Neural progenitor cell (in vitro differentiated cells): Measurements from ENCODE around the gene MYRIP. TPM values are rescaled to one million over a fixed set of nuclear protein-coding genes. Genes with fewer than 3 reads are reported as not detected.

Experiments used
- DNase-seq: peaks from one replicate; pipeline ENCODE4 v3.0.0-alpha.2; 2016; ENCODE audit warnings: low spot score
- H2AFZ ChIP-seq: fragments of 200-600 bp; sonication (generic); replicated peaks from 2 replicates; pipeline ENCODE4 v1.6.1; 2016; ENCODE audit warnings: antibody characterized with exemption
- H3F3A ChIP-seq: fragments of 200-600 bp; sonication (generic); 2 replicates; pipeline ENCODE4 v1.6.1; 2016; ENCODE audit warnings: antibody characterized with exemption, low read depth
- H3K27ac ChIP-seq: fragments of 200-600 bp; sonication (generic); 2 replicates; pipeline ENCODE4 v1.5.1; 2016; ENCODE audit warnings: mild to moderate bottlenecking
- H3K27me3 ChIP-seq: fragments of 200-600 bp; sonication (generic); 2 replicates; pipeline ENCODE4 v1.6.1; 2016; ENCODE audit warnings: mild to moderate bottlenecking, moderate library complexity
- H3K36me3 ChIP-seq: fragments of 200-600 bp; sonication (generic); 2 replicates; pipeline ENCODE4 v1.5.1; 2016
- H3K4me1 ChIP-seq: fragments of 200-600 bp; sonication (generic); 2 replicates; pipeline ENCODE4 v1.6.1; 2016; ENCODE audit warnings: mixed run types
- H3K4me2 ChIP-seq: fragments of 200-600 bp; sonication (generic); 2 replicates; pipeline ENCODE4 v1.6.1; 2016
- H3K4me3 ChIP-seq: fragments of 200-600 bp; sonication (generic); 2 replicates; pipeline ENCODE4 v1.5.1; 2016
- H3K79me2 ChIP-seq: fragments of 200-600 bp; sonication (generic); 2 replicates; pipeline ENCODE4 v1.6.1; 2016; ENCODE audit warnings: low read depth
- H3K9ac ChIP-seq: fragments of 200-600 bp; sonication (generic); 2 replicates; pipeline ENCODE4 v1.6.1; 2016
- H3K9me3 ChIP-seq: fragments of 200-600 bp; sonication (generic); 2 replicates; pipeline ENCODE4 v1.5.1; 2016; ENCODE audit warnings: low read depth
- H4K20me1 ChIP-seq: fragments of 200-600 bp; sonication (generic); 2 replicates; pipeline ENCODE4 v1.6.1; 2016; ENCODE audit warnings: low read depth
- H3K27ac Mint-ChIP-seq: 3 replicates; pipeline ENCODE4 v1.8.0; 2021; ENCODE audit warnings: mixed read lengths
- H3K27me3 Mint-ChIP-seq: 2 replicates; pipeline ENCODE4 v1.8.0; 2022; ENCODE audit warnings: low read depth, mild to moderate bottlenecking, inconsistent platforms, moderate library complexity, mixed read lengths; ENCODE audit not compliant: insufficient read depth
- H3K36me3 Mint-ChIP-seq: 3 replicates; pipeline ENCODE4 v1.8.0; 2021; ENCODE audit warnings: mixed read lengths
- H3K4me1 Mint-ChIP-seq: 3 replicates; pipeline ENCODE4 v1.8.0; 2021; ENCODE audit warnings: mixed read lengths
- H3K4me3 Mint-ChIP-seq: 3 replicates; pipeline ENCODE4 v1.8.0; 2021; ENCODE audit warnings: mild to moderate bottlenecking, moderate library complexity, mixed read lengths
- H3K9me3 Mint-ChIP-seq: 3 replicates; pipeline ENCODE4 v1.8.0; 2020; ENCODE audit warnings: mixed read lengths
- EZH2 ChIP-seq: fragments of 200-600 bp; sonication (generic); IDR thresholded peaks from 2 replicates; pipeline ENCODE4 v1.6.1; 2017; ENCODE audit warnings: antibody characterized with exemption, mild to moderate bottlenecking, moderate library complexity
- EZH2phosphoT487 ChIP-seq: fragments of 200-600 bp; sonication (generic); IDR thresholded peaks from 2 replicates; pipeline ENCODE4 v1.6.1; 2017; ENCODE audit warnings: antibody characterized with exemption
- total RNA-seq: library from RNA; depleted of rRNA; stranded (reverse); fragments of >200 nt; gene quantifications from 2 replicates; pipeline ENCODE4 v1.2.3, GENCODE V29; 2015; ENCODE audit warnings: low replicate concordance
- TF ChIP-seq, protein P1 (sequence below): fragments of 200-600 bp; sonication (generic); IDR thresholded peaks from 2 replicates; pipeline ENCODE4 v1.5.1; 2017; ENCODE audit warnings: antibody characterized with exemption, mild to moderate bottlenecking

The MYRIP gene
- total RNA-seq, 1 donor from 2014 or later: 0.62 TPM

DNA sequence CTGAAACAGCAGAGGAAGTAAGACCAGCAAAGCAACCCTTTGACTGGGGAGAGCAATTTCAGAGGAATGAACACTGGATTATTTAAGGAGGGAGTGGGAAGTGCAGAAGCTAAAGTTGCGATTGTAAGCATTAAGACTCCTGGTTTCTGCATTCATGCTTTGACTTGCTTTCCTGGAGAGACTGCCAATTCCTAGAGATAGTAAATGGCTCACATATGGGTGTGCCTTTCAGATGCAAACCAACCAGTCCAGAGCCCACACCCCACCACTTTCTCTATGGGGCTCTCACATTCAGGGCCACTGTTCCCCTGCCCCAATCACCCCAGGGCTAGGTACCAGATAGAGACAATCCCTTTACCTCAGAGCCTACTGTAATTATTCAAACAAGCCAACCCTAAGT, 299.2 kb downstream of the MYRIP start:
- no peaks in the 10 kb centered on the region for H3K9me3 Mint-ChIP-seq

DNA sequence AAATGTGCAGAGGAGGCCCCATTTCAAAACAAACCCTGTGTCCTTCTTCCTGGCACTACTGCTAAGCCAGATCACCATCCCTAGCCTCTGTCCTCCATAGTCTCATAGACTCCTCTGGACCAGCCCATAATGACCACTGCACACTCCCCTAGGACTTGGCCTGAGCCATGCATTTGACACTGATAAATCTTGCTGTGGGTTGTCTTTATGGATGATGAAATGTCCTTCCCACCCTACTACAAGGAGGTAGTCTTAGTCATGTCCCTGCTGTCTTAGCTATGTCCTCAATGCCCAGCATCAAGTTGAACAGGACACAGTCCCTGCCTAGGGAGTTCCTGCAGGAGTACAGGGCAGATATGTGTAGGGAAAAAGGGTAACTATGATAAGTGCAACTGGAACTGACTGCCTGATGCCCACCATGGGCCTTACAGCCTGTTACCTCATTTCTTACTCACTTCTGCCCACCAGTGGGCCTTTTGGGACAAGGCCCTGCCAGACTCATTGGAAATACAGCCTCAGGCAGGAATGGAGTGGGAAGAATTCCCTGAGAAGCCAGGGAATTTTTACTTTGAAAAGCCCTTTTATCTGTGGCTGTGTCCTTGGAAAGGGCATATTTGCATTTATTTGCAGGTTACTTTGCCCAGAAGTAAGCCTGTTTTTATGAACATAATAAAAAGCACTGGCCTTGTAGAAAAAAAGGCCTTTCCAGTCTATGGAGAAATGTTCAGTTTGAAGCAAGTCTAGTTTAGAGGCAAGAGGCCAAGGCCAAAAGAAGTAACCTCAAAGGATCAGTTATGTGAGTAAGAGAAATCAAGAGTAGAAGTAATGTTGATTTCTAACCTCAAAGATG, 300.5 kb downstream of the MYRIP start:
- Histone ChIP-seq H3K4me2 (no peak overlapping the region), H3K79me2 (no peaks in the 10 kb centered on the region), H3K9ac (no peak overlapping the region), H3K9me3 (no peaks in the 10 kb centered on the region), H4K20me1 (no peaks in the 10 kb centered on the region), H3K27ac (no peak overlapping the region), H2AFZ (peak overlapping the region; percentile 19), H3F3A (no peaks in the 10 kb centered on the region), H3K4me1 (peaks cover 6% of the 10 kb centered on the region), H3K27me3 (no peaks in the 10 kb centered on the region), H3K36me3 (no peaks in the 10 kb centered on the region), H3K4me3 (no peak overlapping the region)
- H3K36me3 Mint-ChIP-seq: no peaks in the 10 kb centered on the region
- TF ChIP-seq EZH2: no peak
- TF ChIP-seq EZH2phosphoT487: no peak
- TF ChIP-seq, protein P1, sequence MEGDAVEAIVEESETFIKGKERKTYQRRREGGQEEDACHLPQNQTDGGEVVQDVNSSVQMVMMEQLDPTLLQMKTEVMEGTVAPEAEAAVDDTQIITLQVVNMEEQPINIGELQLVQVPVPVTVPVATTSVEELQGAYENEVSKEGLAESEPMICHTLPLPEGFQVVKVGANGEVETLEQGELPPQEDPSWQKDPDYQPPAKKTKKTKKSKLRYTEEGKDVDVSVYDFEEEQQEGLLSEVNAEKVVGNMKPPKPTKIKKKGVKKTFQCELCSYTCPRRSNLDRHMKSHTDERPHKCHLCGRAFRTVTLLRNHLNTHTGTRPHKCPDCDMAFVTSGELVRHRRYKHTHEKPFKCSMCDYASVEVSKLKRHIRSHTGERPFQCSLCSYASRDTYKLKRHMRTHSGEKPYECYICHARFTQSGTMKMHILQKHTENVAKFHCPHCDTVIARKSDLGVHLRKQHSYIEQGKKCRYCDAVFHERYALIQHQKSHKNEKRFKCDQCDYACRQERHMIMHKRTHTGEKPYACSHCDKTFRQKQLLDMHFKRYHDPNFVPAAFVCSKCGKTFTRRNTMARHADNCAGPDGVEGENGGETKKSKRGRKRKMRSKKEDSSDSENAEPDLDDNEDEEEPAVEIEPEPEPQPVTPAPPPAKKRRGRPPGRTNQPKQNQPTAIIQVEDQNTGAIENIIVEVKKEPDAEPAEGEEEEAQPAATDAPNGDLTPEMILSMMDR: peak; percentile 62
- H3K4me3 Mint-ChIP-seq: no peak overlapping the region
- H3K27me3 Mint-ChIP-seq: peaks cover 4% of the 10 kb centered on the region
- peak; percentile 54 for DNase-seq
- H3K4me1 Mint-ChIP-seq: peaks cover 7% of the 10 kb centered on the region
- no peak overlapping the region for H3K27ac Mint-ChIP-seq
- H3K9me3 Mint-ChIP-seq: no peaks in the 10 kb centered on the region

More for the DNA sequence above, 299.2 kb downstream of the MYRIP start:
- Histone ChIP-seq H2AFZ (no peak overlapping the region), H3K27ac (no peak overlapping the region), H3F3A (no peaks in the 10 kb centered on the region), H3K4me2 (no peak overlapping the region), H3K9ac (no peak overlapping the region), H3K27me3 (no peaks in the 10 kb centered on the region), H3K9me3 (no peaks in the 10 kb centered on the region), H4K20me1 (no peaks in the 10 kb centered on the region), H3K79me2 (no peaks in the 10 kb centered on the region), H3K36me3 (no peaks in the 10 kb centered on the region), H3K4me1 (peaks cover 6% of the 10 kb centered on the region), H3K4me3 (no peak overlapping the region)
- no peaks in the 10 kb centered on the region for H3K36me3 Mint-ChIP-seq
- H3K27me3 Mint-ChIP-seq: peaks cover 4% of the 10 kb centered on the region
- H3K27ac Mint-ChIP-seq: no peak overlapping the region
- TF ChIP-seq EZH2: no peak
- TF ChIP-seq, protein P1: no peak
- TF ChIP-seq EZH2phosphoT487: no peak
- peaks cover 7% of the 10 kb centered on the region for H3K4me1 Mint-ChIP-seq
- no peak for DNase-seq
- no peak overlapping the region for H3K4me3 Mint-ChIP-seq

DNA sequence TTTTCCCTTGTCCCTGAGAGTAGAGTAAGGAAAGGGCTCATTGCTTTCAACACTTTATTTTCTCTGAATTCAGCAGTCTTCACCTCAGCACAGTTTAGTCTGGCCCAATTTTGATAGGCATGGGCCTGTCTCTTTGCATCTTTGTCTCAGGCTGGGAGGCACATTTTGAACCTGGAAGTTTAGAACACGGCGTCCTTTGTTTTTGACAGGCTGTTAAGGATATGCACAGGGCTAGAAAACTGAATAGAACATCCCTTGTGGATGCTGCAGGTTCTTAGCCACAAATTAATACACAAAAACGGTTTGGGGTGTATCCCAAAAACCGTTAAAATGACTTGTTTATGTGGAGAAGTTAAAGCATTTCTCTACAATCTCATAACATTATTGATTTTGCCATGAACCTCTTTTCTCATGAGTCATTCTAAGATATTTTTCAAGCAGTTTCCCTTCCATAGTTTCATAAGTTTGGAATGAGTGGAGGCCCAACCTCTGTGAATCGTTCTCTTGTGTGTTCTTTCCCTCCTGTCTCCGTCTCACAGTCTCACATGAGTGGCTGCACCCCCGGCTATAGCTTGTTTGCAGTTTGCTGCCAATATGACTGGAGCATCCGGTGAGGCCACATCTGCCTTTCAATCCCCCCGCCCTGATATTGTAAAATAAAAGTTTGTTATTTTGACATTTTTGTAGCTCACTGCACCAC, 307.2 kb downstream of the MYRIP start:
- DNase-seq: no peak
- Mint-ChIP-seq H3K27ac (no peak overlapping the region), H3K4me1 (peaks cover 14% of the 10 kb centered on the region), H3K9me3 (no peaks in the 10 kb centered on the region), H3K36me3 (no peaks in the 10 kb centered on the region), H3K27me3 (peaks cover 5% of the 10 kb centered on the region), H3K4me3 (no peak overlapping the region)
- Histone ChIP-seq H3K4me2 (no peak overlapping the region), H3K27me3 (no peaks in the 10 kb centered on the region), H3K79me2 (no peaks in the 10 kb centered on the region), H3K9ac (no peak overlapping the region), H4K20me1 (no peaks in the 10 kb centered on the region), H2AFZ (no peak overlapping the region), H3K36me3 (no peaks in the 10 kb centered on the region), H3K27ac (no peak overlapping the region), H3K4me3 (no peak overlapping the region), H3F3A (no peaks in the 10 kb centered on the region), H3K9me3 (no peaks in the 10 kb centered on the region), H3K4me1 (no peaks in the 10 kb centered on the region)
- TF ChIP-seq, protein P1: no peak
- TF ChIP-seq EZH2 (no peak), EZH2phosphoT487 (no peak)
